HG03565 (cell line): ENCODE data around the gene FBF1.
"Not testable (repeated sequence)": the region's sequence is repeated elsewhere in the genome, so short reads cannot be mapped to it uniquely, and the experiment has no call there.

ENCODE experiments used
- ATAC-seq: cut with Tn5 transposase; IDR thresholded peaks from one replicate; pipeline ENCODE4 v1.9.1; 2021; ENCODE audit warnings: mild to moderate bottlenecking, moderate library complexity; ENCODE audit not compliant: unreplicated experiment

Gene FBF1

GRCh38 chr17:75876938-75877751, 63.7 kb downstream of the FBF1 start:
- no peak for ATAC-seq

- ATAC-seq = no peak
Observed at GRCh38 chr17:75876190-75876937, 64.5 kb downstream of the FBF1 start.

GRCh38 chr17:75875940-75876189, 65.0 kb downstream of the FBF1 start:
- no peak for ATAC-seq

GRCh38 chr17:75875182-75875939, 65.5 kb downstream of the FBF1 start:
- ATAC-seq = no peak

GRCh38 chr17:75874323-75875181, 66.3 kb downstream of the FBF1 start:
- ATAC-seq = no peak

- no peak for ATAC-seq
Observed at GRCh38 chr17:75873587-75874322, 67.1 kb downstream of the FBF1 start.

GRCh38 chr17:75872434-75873351, 68.1 kb downstream of the FBF1 start:
- ATAC-seq = no peak

GRCh38 chr17:75870228-75870627, 70.6 kb downstream of the FBF1 start:
- not testable (repeated sequence) for ATAC-seq

- no peak for ATAC-seq
Observed at GRCh38 chr17:75869282-75870141, 71.3 kb downstream of the FBF1 start.

- not testable (repeated sequence) for ATAC-seq
Observed at GRCh38 chr17:75868730-75869281, 72.0 kb downstream of the FBF1 start.

GRCh38 chr17:75865404-75866188, 75.2 kb downstream of the FBF1 start:
- ATAC-seq = not testable (repeated sequence)

GRCh38 chr17:75864887-75865286, 76.0 kb downstream of the FBF1 start:
- ATAC-seq = peak; percentile 26

GRCh38 chr17:75864448-75864871, 76.4 kb downstream of the FBF1 start:
- peak; percentile 73 for ATAC-seq

GRCh38 chr17:75861927-75862317, 78.9 kb downstream of the FBF1 start:
- no peak for ATAC-seq
